ENCODE results near the gene COTL1.
"Not testable (repeated sequence)": the region's sequence is repeated elsewhere in the genome, so short reads cannot be mapped to it uniquely, and the experiment has no call there.

COTL1 gene

GRCh38 chr16:84569382-84569987, 48.4 kb downstream of the COTL1 start:
- no peak for DNase-seq (ENCODE audit: low read depth in 2 of 2)

DNA sequence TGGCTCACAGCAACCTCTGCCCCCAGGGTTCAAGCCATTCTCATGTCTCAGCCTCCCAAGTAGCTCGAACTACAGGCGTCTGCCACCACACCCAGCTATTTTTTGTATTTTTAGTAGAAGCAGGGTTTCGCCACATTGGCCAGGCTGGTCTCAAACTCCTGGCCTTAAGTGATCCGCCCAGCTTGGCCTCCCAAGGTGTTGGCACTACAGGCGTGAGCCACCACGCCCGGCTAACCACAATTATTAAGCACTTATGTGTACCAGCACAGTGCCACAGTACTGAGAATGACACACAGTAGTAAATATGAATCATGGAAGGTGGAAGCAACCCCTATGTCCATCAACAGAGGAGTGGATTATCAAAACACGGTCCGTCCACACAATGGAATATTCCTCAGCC, 49.8 kb downstream of the COTL1 start:
- no peak for DNase-seq (ENCODE audit: low read depth in 2 of 2)

GRCh38 chr16:84567286-84567962, 50.5 kb downstream of the COTL1 start:
- DNase-seq (ENCODE audit: low read depth in 2 of 2): no peak

DNA sequence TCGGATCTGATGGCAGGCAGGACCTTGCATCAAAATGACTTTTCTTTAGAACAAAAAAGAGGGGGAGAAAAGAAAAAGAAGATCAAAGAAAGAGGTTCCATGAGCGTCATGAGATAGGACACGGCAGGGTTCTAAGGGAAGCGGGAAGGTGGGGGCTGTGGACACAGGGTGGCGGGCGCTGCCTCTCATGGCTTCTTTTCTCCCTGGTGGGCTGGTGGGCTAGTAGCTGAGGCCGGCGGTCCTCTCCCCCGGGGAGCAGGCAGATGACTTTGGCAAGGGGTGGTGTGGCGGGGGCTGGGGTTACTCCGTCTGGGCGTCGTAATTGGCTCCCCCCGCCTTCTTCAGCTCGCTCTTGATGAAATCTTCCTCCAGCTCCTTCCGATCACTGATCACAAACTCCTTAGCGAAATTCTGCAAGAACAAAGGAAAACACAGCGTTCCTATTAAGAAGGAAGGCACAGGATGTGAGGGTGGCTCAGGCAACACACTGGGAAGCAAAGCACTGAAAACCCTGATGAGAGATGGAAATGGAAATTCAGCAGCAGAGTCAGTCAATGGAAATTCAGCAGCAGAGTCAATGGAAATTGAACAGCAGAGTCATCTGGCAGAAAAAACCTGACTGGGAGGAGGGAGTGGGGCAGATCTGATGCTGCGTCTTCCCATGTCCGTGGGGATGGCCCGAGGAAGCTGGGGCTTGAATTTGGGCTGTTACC, 51.2 kb downstream of the COTL1 start:
- DNase-seq (ENCODE audit: low read depth in 2 of 2): no peak

- no peak for DNase-seq (ENCODE audit: low read depth in 2 of 2)
Measured at GRCh38 chr16:84565669-84566495, 52.0 kb downstream of the COTL1 start.

DNA sequence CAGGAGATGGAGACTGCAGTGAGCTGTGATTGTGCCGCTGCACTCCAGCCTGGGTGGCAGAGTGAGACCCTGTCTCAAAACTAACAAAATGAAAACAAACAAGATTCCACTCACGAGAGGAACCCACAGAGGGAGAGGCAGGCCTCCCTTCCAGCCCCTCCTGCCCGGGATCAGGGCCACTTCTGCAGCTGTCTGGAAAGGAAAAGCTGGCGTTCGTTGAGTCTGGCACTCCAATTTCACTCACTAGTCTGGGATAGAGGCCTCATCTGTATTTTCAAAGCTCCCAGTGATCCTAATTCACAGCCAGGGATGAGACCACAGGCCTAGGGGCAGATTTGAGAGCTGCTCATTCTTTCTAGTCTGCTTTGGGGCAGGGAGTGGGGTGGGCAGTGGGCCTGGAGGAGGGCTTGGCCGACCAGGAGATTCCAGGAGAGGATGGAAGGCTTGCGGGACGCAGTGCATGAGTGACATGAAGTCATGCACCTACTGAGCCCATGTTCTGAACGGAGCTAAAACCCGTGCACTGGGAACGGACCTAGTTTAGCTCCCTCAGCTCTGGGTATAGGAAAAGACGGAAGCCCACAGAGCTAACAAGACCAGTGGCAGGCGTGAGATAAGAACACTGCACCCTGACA, 54.0 kb downstream of the COTL1 start:
- no peak for DNase-seq (ENCODE audit: low read depth in 2 of 2)

DNA sequence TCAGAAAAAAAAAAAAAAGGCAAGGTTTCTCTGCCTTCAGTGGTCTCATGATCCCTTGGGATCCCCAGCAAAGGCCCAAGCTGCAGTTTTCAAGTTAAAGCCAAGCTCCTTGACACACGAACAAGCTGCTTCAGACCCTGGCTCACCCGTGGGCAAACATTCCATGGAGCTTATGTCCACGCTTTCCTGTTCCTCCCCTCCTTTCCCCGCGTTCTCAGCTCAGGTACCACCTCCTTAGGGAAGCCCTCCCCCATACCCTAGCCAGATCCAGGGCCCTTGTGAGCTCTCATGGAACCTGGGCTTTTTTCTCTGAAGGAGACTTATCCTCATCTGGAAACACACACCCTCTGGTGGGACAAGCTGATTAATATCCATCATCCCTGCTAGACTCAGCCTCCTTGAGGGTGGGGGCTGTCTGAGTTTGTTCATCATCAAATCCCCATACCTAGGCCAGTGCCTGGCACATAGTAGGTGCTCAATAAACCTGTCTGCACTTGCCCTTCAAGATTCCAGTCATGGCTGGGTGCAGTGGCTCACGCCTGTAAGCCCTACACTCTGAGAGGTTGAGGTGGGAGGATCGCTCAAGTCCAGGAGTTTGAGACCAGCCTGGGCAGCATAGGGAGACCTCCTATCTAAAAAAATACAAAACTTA, 54.7 kb downstream of the COTL1 start:
- DNase-seq (ENCODE audit: low read depth in 2 of 2): no peak

DNA sequence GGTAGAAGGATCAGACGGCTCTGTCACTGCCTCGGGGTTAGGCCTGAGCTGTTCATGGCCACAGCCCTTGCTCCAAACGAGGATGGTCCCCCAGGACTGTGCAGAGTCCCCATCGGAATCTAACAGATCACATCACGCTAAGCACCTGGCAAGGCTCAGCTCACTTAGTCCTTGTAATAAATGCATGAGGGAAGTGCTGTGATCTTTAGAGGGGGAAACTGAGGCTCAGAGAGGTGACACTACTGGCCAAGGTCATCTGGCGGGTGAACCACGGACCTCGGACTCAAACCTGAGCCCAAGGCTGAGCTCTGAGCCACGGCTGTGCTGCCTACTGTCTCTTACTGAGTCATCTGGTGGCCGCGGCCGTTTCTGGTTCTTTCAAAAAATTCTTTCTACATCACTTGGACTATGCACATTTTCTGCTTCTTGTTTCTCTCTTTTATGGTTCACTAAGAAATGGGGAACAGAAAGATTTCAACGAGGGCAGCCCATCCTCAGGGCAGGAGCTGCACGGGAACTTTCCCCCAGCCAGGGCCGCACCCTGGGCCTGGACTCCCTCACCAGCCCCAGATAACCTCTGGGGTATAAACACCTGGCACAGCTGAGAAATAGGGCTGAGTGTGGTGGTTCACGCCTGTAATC, 55.6 kb downstream of the COTL1 start:
- no peak for DNase-seq (ENCODE audit: low read depth in 2 of 2)

- DNase-seq (ENCODE audit: low read depth in 2 of 2): no peak
Measured at GRCh38 chr16:84561291-84561690, 56.6 kb downstream of the COTL1 start.

- no peak for DNase-seq (ENCODE audit: low read depth in 2 of 2)
Measured at GRCh38 chr16:84560269-84560668, 57.6 kb downstream of the COTL1 start.

- DNase-seq (ENCODE audit: low read depth in 2 of 2): no peak
Measured at GRCh38 chr16:84559311-84559932, 58.5 kb downstream of the COTL1 start.

DNA sequence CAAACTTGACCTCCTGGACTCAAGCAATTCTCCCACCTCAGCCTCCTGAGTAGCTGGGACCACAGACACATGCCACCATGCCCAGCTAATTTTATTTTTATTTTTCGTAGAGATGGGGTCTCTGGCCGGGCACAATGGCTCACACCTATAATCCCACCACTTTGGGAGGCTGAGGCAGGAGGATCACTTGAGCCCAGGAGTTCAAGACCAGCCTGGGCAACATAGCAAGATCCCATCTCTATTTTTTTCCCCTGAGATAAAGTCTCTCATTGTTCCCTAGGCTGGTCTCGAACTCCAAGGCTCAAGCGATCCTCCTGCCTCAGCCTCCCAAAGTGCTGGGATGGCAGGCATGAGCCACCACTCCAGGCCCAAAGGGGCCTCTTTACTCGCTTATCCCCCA, 59.0 kb downstream of the COTL1 start:
- not testable (repeated sequence) for DNase-seq (ENCODE audit: low read depth in 2 of 2)

- DNase-seq (ENCODE audit: low read depth in 2 of 2): no peak
Measured at GRCh38 chr16:84557504-84557903, 60.4 kb downstream of the COTL1 start.

GRCh38 chr16:84557059-84557458, 60.8 kb downstream of the COTL1 start:
- no peak for DNase-seq (ENCODE audit: low read depth in 2 of 2)

- DNase-seq (ENCODE audit: low read depth in 2 of 2): no peak
Measured at GRCh38 chr16:84555418-84556196, 62.3 kb downstream of the COTL1 start.

- no peak for DNase-seq (ENCODE audit: low read depth in 2 of 2)
Measured at GRCh38 chr16:84554627-84555328, 63.1 kb downstream of the COTL1 start.

GRCh38 chr16:84553873-84554399, 63.9 kb downstream of the COTL1 start:
- DNase-seq (ENCODE audit: low read depth in 2 of 2): peak; percentile 24 to 41

- DNase-seq (ENCODE audit: low read depth in 2 of 2): no peak
Measured at GRCh38 chr16:84552135-84552534, 65.7 kb downstream of the COTL1 start.

GRCh38 chr16:84550096-84550495, 67.8 kb downstream of the COTL1 start:
- no peak for DNase-seq (ENCODE audit: low read depth in 2 of 2)

Data from stimulated activated CD4-positive, alpha-beta T cell treated with anti-CD3 and anti-CD28 coated beads, Interleukin-15, amount 100 ng/mL, for 48 hours (primary cell).